Activated CD8-positive, alpha-beta memory T cell treated with anti-CD3 and anti-CD28 coated beads for 4 hours (primary cell): ENCODE data around the gene UBE2O.

Experiments
- DNase-seq, 2 donors: peaks; one replicate each; pipeline ENCODE4 v3.0.0-alpha.2; 2020; ENCODE audit warnings: low read depth in 2 of 2

The UBE2O gene

GRCh38 chr17:76485569-76485968 is 32.6 kb upstream of the UBE2O start:
- DNase-seq, result no peak

- DNase-seq, result no peak
Observed at GRCh38 chr17:76484228-76484725, 31.3 kb upstream of the UBE2O start.

- DNase-seq, result no peak
Observed at GRCh38 chr17:76481071-76481655, 28.2 kb upstream of the UBE2O start.

- DNase-seq, result no peak
Observed at GRCh38 chr17:76480632-76481031, 27.7 kb upstream of the UBE2O start.

- no peak for DNase-seq
Observed at GRCh38 chr17:76479515-76480060, 26.6 kb upstream of the UBE2O start.

GRCh38 chr17:76478730-76479514 is 26.0 kb upstream of the UBE2O start:
- DNase-seq, result no peak

GRCh38 chr17:76478097-76478496 is 25.1 kb upstream of the UBE2O start:
- DNase-seq, result no peak

GRCh38 chr17:76477576-76477975 is 24.6 kb upstream of the UBE2O start:
- no peak for DNase-seq

GRCh38 chr17:76476736-76477135 is 23.8 kb upstream of the UBE2O start:
- no peak for DNase-seq

GRCh38 chr17:76475302-76475701 is 22.4 kb upstream of the UBE2O start:
- DNase-seq, result no peak

- DNase-seq, result no peak
Observed at GRCh38 chr17:76474894-76475293, 21.9 kb upstream of the UBE2O start.

GRCh38 chr17:76474238-76474637 is 21.3 kb upstream of the UBE2O start:
- DNase-seq, result no peak

- no peak for DNase-seq
Observed at GRCh38 chr17:76473541-76473985, 20.6 kb upstream of the UBE2O start.

GRCh38 chr17:76472726-76473125 is 19.8 kb upstream of the UBE2O start:
- no peak for DNase-seq

GRCh38 chr17:76472258-76472645 is 19.3 kb upstream of the UBE2O start:
- DNase-seq, result no peak

GRCh38 chr17:76471498-76472257 is 18.7 kb upstream of the UBE2O start:
- DNase-seq, result no peak

- DNase-seq, result no peak
Observed at GRCh38 chr17:76469991-76470739, 17.2 kb upstream of the UBE2O start.

- DNase-seq, result no peak
Observed at GRCh38 chr17:76469076-76469990, 16.4 kb upstream of the UBE2O start.

- no peak for DNase-seq
Observed at GRCh38 chr17:76468634-76469010, 15.7 kb upstream of the UBE2O start.

- no peak for DNase-seq
Observed at GRCh38 chr17:76467809-76468633, 15.1 kb upstream of the UBE2O start.
